ENCODE results near the gene ACBD6.

The ACBD6 gene

DNA sequence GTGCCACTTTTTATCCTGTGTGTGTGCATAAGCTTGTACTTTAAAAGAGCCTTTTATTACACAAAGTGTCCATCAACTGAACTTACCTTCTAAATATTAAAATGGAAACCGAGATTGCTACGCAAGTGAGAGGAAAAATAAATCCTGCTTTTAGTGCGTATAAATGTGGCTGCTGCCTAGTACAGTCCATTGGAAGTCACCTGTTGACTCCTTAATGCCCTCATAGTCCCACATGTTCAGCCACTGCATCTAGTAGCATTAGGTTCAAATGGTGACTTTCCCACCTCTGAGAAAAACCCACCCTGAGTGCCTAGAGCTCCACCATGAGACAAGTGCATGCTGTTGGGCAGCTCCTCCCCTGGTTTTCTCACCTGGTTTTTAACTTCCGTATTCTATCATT lies 219.3 kb downstream of the ACBD6 start:
- Histone ChIP-seq H3K36me3 (ENCODE audit: control insufficient read depth in 4 of 4, insufficient read depth in 4 of 4, low read length in 3 of 4) (peaks cover 10 to 39% (median 25%) of the 10 kb centered on the region in 4 experiments), H3K27me3 (replicated peaks in 2 of 5; ENCODE audit: control insufficient read depth in 4 of 5, insufficient read depth in 5 of 5, low read length in 4 of 5) (no peaks in the 10 kb centered on the region), H3K4me3 (ENCODE audit: control insufficient read depth in 1 of 7, extremely low read depth in 1 of 7, insufficient read depth in 4 of 7, low read depth in 2 of 7, low read length in 6 of 7) (no peak overlapping the region), H3K4me1 (ENCODE audit: control extremely low read depth in 1 of 4, control insufficient read depth in 4 of 4, insufficient read depth in 4 of 4, low read length in 3 of 4) (peaks cover 2 to 18% (median 6%) of the 10 kb centered on the region in 4 experiments), H3K9me3 (ENCODE audit: control extremely low read depth in 1 of 5, control insufficient read depth in 4 of 5, insufficient read depth in 2 of 5, low read depth in 1 of 5, low read length in 4 of 5) (no peaks in the 10 kb centered on the region), H3K27ac (ENCODE audit: insufficient read depth in 1 of 2, low read depth in 1 of 2, low read length in 2 of 2, poor library complexity in 1 of 2, severe bottlenecking in 2 of 2) (no peak overlapping the region)
- no peak for DNase-seq
- WGBS (ENCODE audit: insufficient coverage): 96% methylated on average over 4 of the region's 4 CpGs
- ChIA-PET POLR2A (no interaction called here), CTCF (interaction anchor here (1.1 to 1.6 kb wide), 3 partner anchors 13 to 104 kb away, joined by 3 to 4 read pairs (median 3); no protein-coding TSS in a partner anchor)

DNA sequence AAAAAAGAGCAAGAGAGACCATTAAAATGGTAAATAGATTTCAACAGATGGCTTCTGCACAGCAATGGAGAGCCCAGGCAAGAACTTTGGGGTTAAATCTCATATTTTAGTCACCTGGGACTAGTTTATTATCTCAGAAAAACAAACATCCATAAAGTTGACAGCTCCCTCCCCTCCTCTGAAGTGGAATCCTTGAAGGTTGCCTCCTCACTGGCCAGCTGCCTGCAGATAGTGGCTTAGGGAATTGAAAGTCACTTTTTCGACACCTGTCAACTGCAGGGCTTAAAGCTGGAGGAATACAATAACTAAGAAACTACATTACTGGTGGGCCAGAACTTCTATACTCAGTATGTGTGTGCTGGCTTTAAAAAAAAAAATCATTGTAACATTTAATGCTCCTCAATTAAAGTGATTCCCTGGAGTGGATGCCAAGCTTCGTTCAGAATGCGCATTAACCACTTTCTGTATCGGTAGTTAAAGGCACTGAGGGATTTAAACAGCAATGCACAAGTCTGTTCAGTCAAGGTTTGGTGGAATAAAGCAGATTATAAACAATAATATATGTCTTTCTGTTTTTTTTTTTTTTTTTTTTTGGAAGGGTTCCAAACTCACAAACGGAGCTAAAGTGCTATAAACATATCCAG lies 219.9 kb downstream of the ACBD6 start:
- H3K27me3 ChIP-seq (replicated peaks in 2 of 5; ENCODE audit: control insufficient read depth in 4 of 5, insufficient read depth in 5 of 5, low read length in 4 of 5): no peaks in the 10 kb centered on the region
- no peaks in the 10 kb centered on the region for H3K9me3 ChIP-seq (ENCODE audit: control extremely low read depth in 1 of 5, control insufficient read depth in 4 of 5, insufficient read depth in 2 of 5, low read depth in 1 of 5, low read length in 4 of 5)
- POLR2A ChIA-PET: no interaction called here
- DNase-seq: no peak
- WGBS (ENCODE audit: insufficient coverage): no CpG with 5 or more reads among the region's 5 CpGs
- CTCF ChIA-PET: interaction anchor here (1.1 to 1.6 kb wide), 3 partner anchors 12 to 103 kb away, joined by 3 to 4 read pairs (median 3); no protein-coding TSS in a partner anchor
- H3K4me1 ChIP-seq (ENCODE audit: control extremely low read depth in 1 of 4, control insufficient read depth in 4 of 4, insufficient read depth in 4 of 4, low read length in 3 of 4): peaks cover 2 to 18% (median 6%) of the 10 kb centered on the region in 4 experiments
- no peak overlapping the region for H3K27ac ChIP-seq (ENCODE audit: insufficient read depth in 1 of 2, low read depth in 1 of 2, low read length in 2 of 2, poor library complexity in 1 of 2, severe bottlenecking in 2 of 2)
- no peak overlapping the region for H3K4me3 ChIP-seq (ENCODE audit: control insufficient read depth in 1 of 7, extremely low read depth in 1 of 7, insufficient read depth in 4 of 7, low read depth in 2 of 7, low read length in 6 of 7)
- peaks cover 10 to 39% (median 25%) of the 10 kb centered on the region in 4 experiments for H3K36me3 ChIP-seq (ENCODE audit: control insufficient read depth in 4 of 4, insufficient read depth in 4 of 4, low read length in 3 of 4)

DNA sequence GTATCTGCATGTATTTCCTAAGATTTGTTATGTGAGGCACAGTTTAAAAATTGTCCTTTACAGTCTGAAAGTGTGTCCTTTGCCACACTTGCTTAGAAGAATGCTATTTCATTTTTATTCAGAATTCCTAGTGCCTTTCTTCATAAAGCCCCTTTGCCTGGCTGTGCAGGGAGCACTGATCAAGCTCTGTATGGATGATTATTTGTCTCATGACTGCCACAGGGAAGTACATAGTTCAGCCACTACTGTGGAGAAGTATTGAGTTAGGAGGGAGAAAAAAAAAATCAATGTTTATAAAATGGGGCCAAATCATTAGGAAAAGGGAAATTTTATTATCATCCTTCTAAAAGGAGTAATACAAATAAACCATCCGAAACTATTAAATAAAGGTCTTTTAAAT lies 220.9 kb downstream of the ACBD6 start:
- H3K27ac ChIP-seq (ENCODE audit: insufficient read depth in 1 of 2, low read depth in 1 of 2, low read length in 2 of 2, poor library complexity in 1 of 2, severe bottlenecking in 2 of 2): no peak overlapping the region
- H3K36me3 ChIP-seq (ENCODE audit: control insufficient read depth in 4 of 4, insufficient read depth in 4 of 4, low read length in 3 of 4): peaks cover 10 to 48% (median 20%) of the 10 kb centered on the region in 4 experiments
- H3K4me3 ChIP-seq (ENCODE audit: control insufficient read depth in 1 of 7, extremely low read depth in 1 of 7, insufficient read depth in 4 of 7, low read depth in 2 of 7, low read length in 6 of 7): no peak overlapping the region
- no peaks in the 10 kb centered on the region for H3K27me3 ChIP-seq (replicated peaks in 2 of 5; ENCODE audit: control insufficient read depth in 4 of 5, insufficient read depth in 5 of 5, low read length in 4 of 5)
- ChIA-PET CTCF (interaction anchor here (1.2 kb wide), 1 partner anchor 10 kb away, joined by 3 read pairs; no protein-coding TSS in a partner anchor), POLR2A (no interaction called here)
- no peaks in the 10 kb centered on the region for H3K9me3 ChIP-seq (ENCODE audit: control extremely low read depth in 1 of 5, control insufficient read depth in 4 of 5, insufficient read depth in 2 of 5, low read depth in 1 of 5, low read length in 4 of 5)
- WGBS (ENCODE audit: insufficient coverage): 100% methylated on average over 1 of the region's 1 CpG
- DNase-seq: no peak
- H3K4me1 ChIP-seq (ENCODE audit: control extremely low read depth in 1 of 4, control insufficient read depth in 4 of 4, insufficient read depth in 4 of 4, low read length in 3 of 4): peaks cover 2 to 18% (median 6%) of the 10 kb centered on the region in 4 experiments

DNA sequence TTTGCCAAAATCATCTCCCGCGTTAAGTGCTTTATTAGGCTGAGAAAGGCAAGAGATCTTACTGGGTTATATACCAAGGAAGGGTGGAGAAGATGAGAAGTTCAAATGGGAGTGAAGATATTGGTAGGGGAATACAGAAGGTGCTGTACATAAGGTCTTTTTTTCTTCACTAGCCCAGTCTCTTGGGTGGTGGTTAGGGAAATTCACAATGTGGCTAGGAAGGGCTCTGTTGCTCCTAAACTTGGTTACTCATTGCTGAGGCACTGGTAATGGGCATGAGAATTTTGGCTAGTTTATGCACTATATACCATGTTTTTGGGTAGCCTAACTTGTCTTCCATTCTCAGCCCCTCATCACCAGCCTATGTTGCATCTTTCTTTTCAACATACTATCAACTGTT lies 221.8 kb downstream of the ACBD6 start:
- H3K4me1 ChIP-seq (ENCODE audit: control extremely low read depth in 1 of 4, control insufficient read depth in 4 of 4, insufficient read depth in 4 of 4, low read length in 3 of 4): peaks cover 2 to 18% (median 6%) of the 10 kb centered on the region in 4 experiments
- H3K36me3 ChIP-seq (ENCODE audit: control insufficient read depth in 4 of 4, insufficient read depth in 4 of 4, low read length in 3 of 4): peaks cover 6 to 55% (median 21%) of the 10 kb centered on the region in 4 experiments
- no peak for DNase-seq
- H3K4me3 ChIP-seq (ENCODE audit: control insufficient read depth in 1 of 7, extremely low read depth in 1 of 7, insufficient read depth in 4 of 7, low read depth in 2 of 7, low read length in 6 of 7): no peak overlapping the region
- H3K9me3 ChIP-seq (ENCODE audit: control extremely low read depth in 1 of 5, control insufficient read depth in 4 of 5, insufficient read depth in 2 of 5, low read depth in 1 of 5, low read length in 4 of 5): no peaks in the 10 kb centered on the region
- 100% methylated on average over 2 of the region's 2 CpGs for WGBS (ENCODE audit: insufficient coverage)
- H3K27me3 ChIP-seq (replicated peaks in 2 of 5; ENCODE audit: control insufficient read depth in 4 of 5, insufficient read depth in 5 of 5, low read length in 4 of 5): no peaks in the 10 kb centered on the region
- ChIA-PET POLR2A (no interaction called here), CTCF (interaction anchor here (0.7 to 1.2 kb wide), 3 partner anchors 9 to 54 kb away, joined by 3 read pairs; no protein-coding TSS in a partner anchor)
- H3K27ac ChIP-seq (ENCODE audit: insufficient read depth in 1 of 2, low read depth in 1 of 2, low read length in 2 of 2, poor library complexity in 1 of 2, severe bottlenecking in 2 of 2): no peak overlapping the region

DNA sequence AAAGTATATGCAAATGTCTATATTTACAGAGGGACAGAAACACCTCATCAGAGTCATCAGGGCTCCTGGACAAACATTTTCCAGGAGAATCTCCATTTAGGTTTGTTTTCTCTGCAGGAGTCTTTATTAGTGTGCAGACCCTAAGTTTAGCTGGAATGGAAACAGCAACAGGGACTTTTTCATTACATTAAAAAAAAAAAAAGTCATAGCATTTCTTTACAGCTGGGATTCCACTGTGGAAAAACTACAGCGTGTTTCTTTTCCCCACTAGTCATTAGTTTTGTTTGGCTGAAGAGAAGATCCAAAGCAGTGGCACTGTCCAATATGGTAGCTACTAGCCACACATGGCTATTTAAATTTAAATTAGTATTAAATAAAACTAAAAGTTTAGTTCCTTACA lies 222.7 kb downstream of the ACBD6 start:
- no peak overlapping the region for H3K27ac ChIP-seq (ENCODE audit: insufficient read depth in 1 of 2, low read depth in 1 of 2, low read length in 2 of 2, poor library complexity in 1 of 2, severe bottlenecking in 2 of 2)
- ChIA-PET POLR2A (no interaction called here), CTCF (interaction anchor here (1.1 kb wide), 1 partner anchor 53 kb away, joined by 3 read pairs; no protein-coding TSS in a partner anchor)
- H3K27me3 ChIP-seq (replicated peaks in 2 of 5; ENCODE audit: control insufficient read depth in 4 of 5, insufficient read depth in 5 of 5, low read length in 4 of 5): no peaks in the 10 kb centered on the region
- H3K4me1 ChIP-seq (ENCODE audit: control extremely low read depth in 1 of 4, control insufficient read depth in 4 of 4, insufficient read depth in 4 of 4, low read length in 3 of 4): peaks cover 2 to 18% (median 6%) of the 10 kb centered on the region in 4 experiments
- no peaks in the 10 kb centered on the region for H3K9me3 ChIP-seq (ENCODE audit: control extremely low read depth in 1 of 5, control insufficient read depth in 4 of 5, insufficient read depth in 2 of 5, low read depth in 1 of 5, low read length in 4 of 5)
- no peak overlapping the region for H3K4me3 ChIP-seq (ENCODE audit: control insufficient read depth in 1 of 7, extremely low read depth in 1 of 7, insufficient read depth in 4 of 7, low read depth in 2 of 7, low read length in 6 of 7)
- DNase-seq: no peak
- H3K36me3 ChIP-seq (ENCODE audit: control insufficient read depth in 4 of 4, insufficient read depth in 4 of 4, low read length in 3 of 4): peaks cover 6 to 61% (median 25%) of the 10 kb centered on the region in 4 experiments
- WGBS (ENCODE audit: insufficient coverage): no CpG with 5 or more reads among the region's 1 CpG

DNA sequence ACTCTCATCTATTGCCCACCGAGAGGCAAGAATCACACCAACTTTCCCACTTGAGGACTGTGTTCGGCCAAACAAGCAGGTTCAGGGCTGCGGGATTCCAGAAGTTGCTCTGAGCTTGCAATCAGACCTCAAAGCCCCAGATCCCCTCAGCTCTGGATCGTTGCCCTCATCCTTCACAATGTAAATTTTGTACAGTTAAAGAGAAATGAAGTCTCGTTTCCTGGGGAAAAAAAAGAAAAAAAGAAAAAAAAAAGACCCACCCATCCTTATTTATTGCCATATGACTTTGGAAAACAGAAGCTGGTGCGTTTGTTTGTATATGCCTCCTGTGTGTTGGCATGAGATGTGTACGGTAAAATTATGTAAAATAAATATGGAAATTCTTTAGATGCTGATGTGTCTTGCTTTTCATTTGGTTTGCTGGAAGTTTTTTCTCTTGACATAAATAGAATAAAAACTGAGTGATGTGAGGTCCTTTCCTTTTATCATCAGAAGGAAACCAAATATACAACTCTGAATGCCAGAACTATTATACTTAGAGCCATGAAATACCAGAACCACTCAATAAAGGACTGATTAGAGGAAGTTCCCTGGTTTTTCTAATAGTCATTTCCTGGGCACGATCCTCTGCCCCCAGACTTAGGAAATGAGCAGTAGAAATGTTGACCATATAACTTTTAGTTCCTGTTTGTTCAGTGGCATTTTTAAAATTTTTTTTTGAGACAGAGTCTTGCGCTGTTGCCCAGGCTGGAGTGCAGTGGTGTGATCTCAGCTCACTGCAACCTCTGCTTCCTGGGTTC lies 223.6 kb downstream of the ACBD6 start:
- ChIA-PET CTCF (interaction anchor here (0.6 kb wide), 1 partner anchor 12 kb away, joined by 3 read pairs; no protein-coding TSS in a partner anchor), POLR2A (no interaction called here)
- 73% methylated on average over 2 of the region's 9 CpGs for WGBS (ENCODE audit: insufficient coverage)
- no peak overlapping the region for H3K4me3 ChIP-seq (ENCODE audit: control insufficient read depth in 1 of 7, extremely low read depth in 1 of 7, insufficient read depth in 4 of 7, low read depth in 2 of 7, low read length in 6 of 7)
- peak; percentile 22 to 77 (median 69) for DNase-seq
- no peaks in the 10 kb centered on the region for H3K27me3 ChIP-seq (replicated peaks in 2 of 5; ENCODE audit: control insufficient read depth in 4 of 5, insufficient read depth in 5 of 5, low read length in 4 of 5)
- no peaks in the 10 kb centered on the region for H3K9me3 ChIP-seq (ENCODE audit: control extremely low read depth in 1 of 5, control insufficient read depth in 4 of 5, insufficient read depth in 2 of 5, low read depth in 1 of 5, low read length in 4 of 5)
- H3K36me3 ChIP-seq (ENCODE audit: control insufficient read depth in 4 of 4, insufficient read depth in 4 of 4, low read length in 3 of 4): peaks cover 4 to 67% (median 31%) of the 10 kb centered on the region in 4 experiments
- peaks cover 2 to 18% (median 6%) of the 10 kb centered on the region in 4 experiments for H3K4me1 ChIP-seq (ENCODE audit: control extremely low read depth in 1 of 4, control insufficient read depth in 4 of 4, insufficient read depth in 4 of 4, low read length in 3 of 4)
- H3K27ac ChIP-seq (ENCODE audit: insufficient read depth in 1 of 2, low read depth in 1 of 2, low read length in 2 of 2, poor library complexity in 1 of 2, severe bottlenecking in 2 of 2): peak overlapping the region in 1 of 2 experiments; percentile 1

DNA sequence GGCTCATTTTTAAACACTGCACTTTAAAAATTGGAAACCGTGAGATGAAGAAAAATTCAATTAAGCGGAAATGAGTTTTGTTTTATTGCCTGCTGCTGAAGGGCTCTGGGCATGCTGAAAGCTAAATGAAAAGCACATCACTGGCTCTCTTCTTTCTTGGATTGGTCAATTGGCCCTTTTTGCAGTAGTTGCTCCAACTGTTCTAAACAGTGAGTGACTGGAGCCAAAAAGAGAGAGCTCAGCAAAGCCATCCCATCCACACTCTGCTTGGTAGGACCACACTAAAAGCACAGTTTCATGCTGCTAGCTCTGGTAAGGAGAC lies 224.2 kb downstream of the ACBD6 start:
- CTCF ChIA-PET: no interaction called here
- DNase-seq: no peak
- POLR2A ChIA-PET: no interaction called here
- no peaks in the 10 kb centered on the region for H3K27me3 ChIP-seq (replicated peaks in 2 of 5; ENCODE audit: control insufficient read depth in 4 of 5, insufficient read depth in 5 of 5, low read length in 4 of 5)
- peaks cover 2 to 18% (median 6%) of the 10 kb centered on the region in 4 experiments for H3K4me1 ChIP-seq (ENCODE audit: control extremely low read depth in 1 of 4, control insufficient read depth in 4 of 4, insufficient read depth in 4 of 4, low read length in 3 of 4)
- H3K36me3 ChIP-seq (ENCODE audit: control insufficient read depth in 4 of 4, insufficient read depth in 4 of 4, low read length in 3 of 4): peaks cover 4 to 69% (median 32%) of the 10 kb centered on the region in 4 experiments
- no peak overlapping the region for H3K4me3 ChIP-seq (ENCODE audit: control insufficient read depth in 1 of 7, extremely low read depth in 1 of 7, insufficient read depth in 4 of 7, low read depth in 2 of 7, low read length in 6 of 7)
- no peaks in the 10 kb centered on the region for H3K9me3 ChIP-seq (ENCODE audit: control extremely low read depth in 1 of 5, control insufficient read depth in 4 of 5, insufficient read depth in 2 of 5, low read depth in 1 of 5, low read length in 4 of 5)
- 100% methylated on average over 1 of the region's 2 CpGs for WGBS (ENCODE audit: insufficient coverage)
- H3K27ac ChIP-seq (ENCODE audit: insufficient read depth in 1 of 2, low read depth in 1 of 2, low read length in 2 of 2, poor library complexity in 1 of 2, severe bottlenecking in 2 of 2): no peak overlapping the region

Data from common myeloid progenitor, CD34-positive (primary cell).